Activated B cell treated with CpG ODN at 0.5 μM for 24 hours (primary cell): ENCODE results near the gene SLC38A6. TPM values are rescaled to one million over a fixed set of nuclear protein-coding genes. Genes with fewer than 3 reads are reported as not detected.
"Not testable (repeated sequence)": the region's sequence is repeated elsewhere in the genome, so short reads cannot be mapped to it uniquely, and the experiment has no call there.

Experiments used
- ATAC-seq: fragments of 200-7000 bp; cut with Tn5 transposase; one replicate; pipeline ENCODE4 v1.10.0; 2021; ENCODE audit warnings: low read depth, mild to moderate bottlenecking, moderate library complexity
- CTCF ChIA-PET: fragments of 350-600 bp; sonication (Branson Sonifier 250); formaldehyde crosslinking; loops from one replicate; lab custom pipeline; 2021; ENCODE audit warnings: antibody characterized with exemption; lab: Charles Lee
- POLR2A ChIA-PET: fragments of 350-600 bp; sonication (Branson Sonifier 250); formaldehyde crosslinking; loops from one replicate; lab custom pipeline; 2021; ENCODE audit warnings: antibody characterized with exemption; lab: Charles Lee
- DNase-seq: peaks from one replicate; pipeline ENCODE4 v3.0.0; 2022
- H3K27ac Mint-ChIP-seq: one replicate; pipeline ENCODE4 v1.8.0; 2020; ENCODE audit warnings: mixed read lengths
- H3K27me3 Mint-ChIP-seq: one replicate; pipeline ENCODE4 v1.8.0; 2021; ENCODE audit warnings: mixed read lengths
- H3K36me3 Mint-ChIP-seq: one replicate; pipeline ENCODE4 v1.8.0; 2021; ENCODE audit warnings: low read depth, mixed read lengths
- H3K4me1 Mint-ChIP-seq: one replicate; pipeline ENCODE4 v1.8.0; 2021; ENCODE audit warnings: mixed read lengths
- H3K4me3 Mint-ChIP-seq: one replicate; pipeline ENCODE4 v1.8.0; 2020; ENCODE audit warnings: mild to moderate bottlenecking, mixed read lengths
- H3K9me3 Mint-ChIP-seq: one replicate; pipeline ENCODE4 v1.8.0; 2020; ENCODE audit warnings: mixed read lengths
- CTCF ChIP-seq: fragments of 200-600 bp; IDR thresholded peaks from one replicate; pipeline ENCODE4 v1.8.0; 2022; ENCODE audit warnings: antibody characterized with exemption, mild to moderate bottlenecking
- intact Hi-C: fragments of 100-400 bp; cut with micrococcal nuclease; formaldehyde crosslinking; loops from one replicate; pipeline ENCODE4 v1.15.1; 2024
- total RNA-seq: library from RNA; stranded (reverse); gene quantifications from 2 replicates; pipeline ENCODE4 v1.2.3, GENCODE V29; 2022

SLC38A6 gene
- total RNA-seq, 1 donor from 2014 or later = 10.8 TPM

DNA sequence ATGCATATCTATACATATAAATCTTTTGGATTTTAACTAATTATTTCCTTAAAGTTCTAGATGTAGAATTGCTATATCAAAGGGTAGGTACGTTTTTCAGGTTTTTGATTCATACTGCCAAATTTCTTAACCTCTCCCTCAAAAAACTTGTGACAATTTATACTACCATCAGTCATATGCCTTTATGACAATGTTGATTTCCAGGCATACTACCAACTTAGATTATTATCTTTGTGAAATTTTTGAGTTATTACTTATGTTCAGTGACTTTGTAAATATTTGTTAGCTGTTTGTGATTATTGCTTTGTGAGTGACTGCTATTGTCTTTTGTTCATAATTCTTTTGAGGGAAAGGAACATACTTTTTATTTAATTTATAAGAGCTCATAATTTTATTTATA, 107.0 kb downstream of the SLC38A6 start:
- POLR2A ChIA-PET = no interaction called here
- Mint-ChIP-seq H3K4me3 (no peak overlapping the region), H3K27ac (no peak overlapping the region), H3K9me3 (no peaks in the 10 kb centered on the region), H3K27me3 (no peaks in the 10 kb centered on the region), H3K36me3 (no peaks in the 10 kb centered on the region), H3K4me1 (peaks cover 13% of the 10 kb centered on the region)
- CTCF ChIA-PET = no interaction called here
- intact Hi-C loops = no loop called here
- no peak for DNase-seq
- no peak for TF ChIP-seq CTCF
- no peak for ATAC-seq

DNA sequence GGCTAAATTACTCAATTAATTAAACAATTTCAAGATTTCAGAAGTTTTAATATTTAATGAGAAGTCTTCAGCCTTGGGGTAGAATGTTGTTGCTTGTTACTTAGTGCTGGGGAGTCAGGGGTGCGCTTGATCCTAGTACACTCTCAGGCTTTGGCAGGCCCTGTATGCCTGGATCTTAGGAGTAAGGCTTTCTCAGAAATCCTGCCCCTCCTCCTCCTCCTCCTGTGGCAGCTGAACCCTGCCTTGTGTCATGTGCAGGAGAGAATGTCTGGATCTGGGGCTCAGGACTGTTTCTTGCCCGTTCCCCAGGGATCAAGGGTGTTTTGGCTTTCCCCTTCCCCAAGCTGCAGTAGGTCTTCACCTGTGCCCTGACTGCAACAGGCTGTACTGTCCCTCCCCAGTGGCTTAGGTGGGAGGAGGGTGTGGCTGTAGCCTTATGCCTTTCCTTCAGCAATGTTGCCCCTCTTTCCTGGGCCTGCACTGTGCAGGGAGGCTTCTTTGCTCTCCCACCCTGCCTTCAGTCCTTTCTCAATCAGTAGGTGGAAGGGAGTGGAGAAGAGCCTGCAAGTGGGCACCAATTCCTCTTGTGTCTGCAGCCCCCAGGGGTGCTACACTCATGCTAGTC, 108.2 kb downstream of the SLC38A6 start:
- DNase-seq (no peak), ATAC-seq (no peak)
- ChIA-PET CTCF (no interaction called here), POLR2A (no interaction called here)
- no peak overlapping the region for H3K27ac Mint-ChIP-seq
- H3K9me3 Mint-ChIP-seq = no peaks in the 10 kb centered on the region
- no peaks in the 10 kb centered on the region for H3K27me3 Mint-ChIP-seq
- H3K36me3 Mint-ChIP-seq = no peaks in the 10 kb centered on the region
- H3K4me1 Mint-ChIP-seq = peaks cover 16% of the 10 kb centered on the region
- intact Hi-C loops = no loop called here
- no peak overlapping the region for H3K4me3 Mint-ChIP-seq
- no peak for TF ChIP-seq CTCF

DNA sequence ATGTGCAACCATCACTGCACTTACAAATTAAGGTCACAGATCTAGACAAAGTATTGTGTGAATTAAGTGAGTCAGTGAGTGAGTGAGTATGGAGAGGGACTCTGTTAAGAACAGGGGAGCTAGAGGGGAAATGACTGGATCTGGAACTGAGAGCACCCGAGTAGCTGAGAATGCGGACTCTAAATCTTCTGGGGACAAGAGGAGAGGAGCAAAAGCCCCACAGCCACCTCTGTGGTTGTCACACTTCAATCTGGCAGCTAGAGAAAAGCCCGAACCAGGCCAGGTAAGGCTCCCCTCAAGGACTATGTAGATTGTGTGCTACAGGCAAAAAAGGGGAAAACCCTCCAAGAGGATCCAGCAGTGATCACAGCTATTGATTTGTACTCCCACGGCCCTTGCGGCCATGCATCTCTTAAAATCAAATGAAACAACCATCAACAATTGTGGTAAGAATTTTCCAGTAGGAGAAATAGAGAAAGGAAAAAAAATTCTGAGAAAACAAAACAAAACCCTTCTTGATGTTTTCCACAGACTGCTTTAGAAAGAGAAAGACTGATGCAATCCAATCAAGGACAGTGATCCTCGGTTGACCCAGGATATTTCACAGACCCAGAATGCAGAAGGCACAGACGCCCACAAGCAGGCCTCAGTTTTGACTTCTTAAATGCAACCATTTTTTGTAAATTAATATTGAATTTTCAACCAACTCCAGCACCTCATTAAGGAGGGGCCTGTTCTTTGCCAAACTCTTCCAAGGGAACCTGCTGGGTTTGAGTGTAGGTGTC, 109.6 kb downstream of the SLC38A6 start:
- intact Hi-C loops = no loop called here
- Mint-ChIP-seq H3K4me1 (peaks cover 16% of the 10 kb centered on the region), H3K4me3 (no peak overlapping the region), H3K27me3 (no peaks in the 10 kb centered on the region), H3K27ac (no peak overlapping the region), H3K9me3 (no peaks in the 10 kb centered on the region), H3K36me3 (no peaks in the 10 kb centered on the region)
- POLR2A ChIA-PET = no interaction called here
- DNase-seq = no peak
- CTCF ChIA-PET = no interaction called here
- TF ChIP-seq CTCF = no peak
- ATAC-seq = peak; percentile 34

- no peak overlapping the region for H3K27ac Mint-ChIP-seq
- no peaks in the 10 kb centered on the region for H3K27me3 Mint-ChIP-seq
- intact Hi-C loops = no loop called here
- no peak for ATAC-seq
- ChIA-PET CTCF (no interaction called here), POLR2A (no interaction called here)
- no peak for DNase-seq
- TF ChIP-seq CTCF = no peak
- H3K36me3 Mint-ChIP-seq = no peaks in the 10 kb centered on the region
- no peak overlapping the region for H3K4me3 Mint-ChIP-seq
- peaks cover 16% of the 10 kb centered on the region for H3K4me1 Mint-ChIP-seq
- no peaks in the 10 kb centered on the region for H3K9me3 Mint-ChIP-seq
These were observed 110.7 kb downstream of the SLC38A6 start for GRCh38 chr14:61091657-61092273.

GRCh38 chr14:61098096-61098495, 117.1 kb downstream of the SLC38A6 start:
- H3K27me3 Mint-ChIP-seq, ATAC-seq, CTCF ChIA-PET, H3K9me3 Mint-ChIP-seq, H3K27ac Mint-ChIP-seq, H3K4me3 Mint-ChIP-seq, H3K36me3 Mint-ChIP-seq, intact Hi-C loops, POLR2A ChIA-PET, DNase-seq: not testable (repeated sequence)
- peaks cover 20% of the 10 kb centered on the region for H3K4me1 Mint-ChIP-seq
